GM18526 (cell line): ENCODE data around the gene ZNF169.
"Not testable (repeated sequence)": the region's sequence is repeated elsewhere in the genome, so short reads cannot be mapped to it uniquely, and the experiment has no call there.

Source experiments
- POLR2A ChIP-seq: IDR thresholded peaks from 3 replicates; pipeline ENCODE4 v1.6.1; 2011; ENCODE audit not compliant: insufficient read length; ENCODE audit errors: extremely low read depth

Gene ZNF169

DNA sequence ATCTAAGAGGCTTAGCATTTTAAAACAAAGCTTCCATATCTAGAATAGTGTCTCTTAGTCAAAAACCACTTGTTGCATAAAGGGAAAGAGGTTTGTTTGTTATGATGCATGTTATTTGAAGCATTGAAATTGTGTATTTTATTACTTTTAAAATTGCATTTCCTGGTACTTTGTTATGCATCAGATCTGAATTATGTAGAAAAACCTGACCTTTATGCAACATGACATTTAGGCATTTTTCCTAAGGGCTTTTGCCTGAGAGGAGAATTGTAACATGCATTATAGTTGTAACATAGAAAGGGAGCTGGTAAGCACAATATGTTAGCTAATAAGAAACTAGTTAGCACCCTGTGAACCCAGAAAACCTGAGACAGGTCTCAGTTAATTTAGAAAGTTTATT, 22.0 kb downstream of the ZNF169 start:
- no peak for TF ChIP-seq POLR2A

DNA sequence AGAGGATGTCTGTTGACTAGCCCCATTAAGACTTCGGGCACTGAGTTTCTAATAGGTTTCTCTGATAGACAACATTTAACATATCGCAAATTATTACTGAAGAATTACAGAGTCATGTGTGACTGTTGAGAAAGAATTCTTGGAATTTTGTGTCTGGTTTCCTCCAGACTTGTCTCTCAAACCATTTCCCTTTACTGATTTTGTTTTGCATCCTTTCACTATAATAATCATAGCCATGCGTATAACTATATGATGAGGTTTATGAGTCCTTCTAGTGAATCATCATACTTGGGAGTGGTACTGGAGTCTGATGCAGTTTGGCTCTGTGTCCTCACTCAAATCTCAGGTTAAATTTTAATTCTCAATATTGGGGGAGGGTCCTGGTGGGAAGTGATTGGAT, 27.0 kb downstream of the ZNF169 start:
- TF ChIP-seq POLR2A, result no peak

DNA sequence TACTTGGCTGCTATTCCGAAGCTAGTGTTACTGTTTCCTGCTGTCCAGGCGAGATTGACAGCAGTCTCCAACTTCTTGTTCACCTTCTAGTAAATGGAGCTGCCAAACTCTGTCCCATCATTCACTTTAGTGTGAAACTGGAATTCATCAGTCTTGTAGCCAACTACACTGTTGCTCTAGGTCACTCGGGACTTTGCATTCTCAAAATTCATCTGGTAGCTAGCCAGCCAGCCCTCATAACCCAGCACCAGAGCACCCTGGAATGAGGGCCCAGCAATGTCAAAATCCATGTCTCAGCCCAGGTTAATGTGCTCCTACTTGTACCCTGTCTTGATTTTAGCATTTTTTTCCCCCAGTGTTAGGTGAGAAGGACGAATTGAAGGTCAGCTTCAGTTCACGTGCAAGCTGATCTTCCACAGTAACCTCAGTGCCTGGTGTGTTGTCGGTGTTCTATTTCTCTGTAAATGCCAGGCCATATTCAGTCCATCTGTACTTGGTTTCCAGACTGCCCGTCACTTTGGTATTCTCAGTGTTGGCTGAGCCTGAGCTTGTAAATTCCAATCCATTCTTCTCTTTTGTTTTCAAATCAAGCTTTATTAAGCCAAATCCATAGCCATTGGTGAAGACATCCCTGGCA, 28.9 kb downstream of the ZNF169 start:
- TF ChIP-seq POLR2A, result no peak

DNA sequence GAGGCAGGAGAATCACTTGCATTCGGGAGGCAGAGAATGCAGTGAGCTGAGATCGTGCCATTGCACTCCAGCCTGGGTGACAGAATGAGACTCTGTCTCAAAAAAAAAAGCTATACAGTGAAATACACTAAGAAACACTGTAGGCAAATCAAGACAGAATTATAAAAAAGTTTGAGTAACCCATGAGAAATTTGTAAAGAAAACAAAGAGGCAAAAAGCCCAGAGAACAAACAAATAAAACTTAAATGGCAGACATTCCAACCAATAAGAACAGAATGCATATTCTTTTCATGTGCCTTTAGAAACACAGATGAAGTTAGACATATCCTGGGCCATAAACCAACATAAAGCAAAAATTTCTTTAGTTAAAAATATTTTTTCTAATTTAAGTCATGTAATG, 30.6 kb downstream of the ZNF169 start:
- no peak for TF ChIP-seq POLR2A

DNA sequence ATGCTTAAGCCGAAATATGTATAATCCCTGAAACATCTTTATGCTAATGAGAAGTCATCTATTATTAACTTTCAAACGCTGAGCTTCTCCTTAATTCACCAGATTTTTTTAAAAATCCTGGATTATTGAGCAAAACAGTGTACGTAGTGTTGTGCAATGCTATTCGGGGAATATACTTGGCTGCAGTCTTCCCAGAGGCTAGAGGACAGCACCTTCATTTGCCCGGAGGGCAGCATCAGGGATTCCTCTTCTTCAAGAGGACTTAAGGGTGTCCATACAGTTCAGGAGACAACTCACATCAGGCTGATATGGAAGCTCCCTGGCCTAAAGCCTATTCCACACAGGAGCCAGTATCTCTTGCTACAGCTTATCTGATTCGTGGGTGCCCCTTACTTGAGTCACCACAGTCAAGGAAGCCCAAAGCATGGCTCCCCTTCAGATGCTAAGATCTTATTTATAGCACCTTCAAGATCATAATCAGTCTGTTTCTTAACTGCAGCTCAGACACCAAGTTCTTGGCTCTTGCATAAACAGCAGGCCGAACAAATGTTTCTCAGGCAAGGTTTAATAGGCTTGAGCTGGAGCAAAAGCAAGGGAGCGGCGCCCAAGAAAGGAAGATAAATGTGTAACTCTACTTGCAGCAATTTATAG, 40.0 kb downstream of the ZNF169 start:
- TF ChIP-seq POLR2A, result no peak

DNA sequence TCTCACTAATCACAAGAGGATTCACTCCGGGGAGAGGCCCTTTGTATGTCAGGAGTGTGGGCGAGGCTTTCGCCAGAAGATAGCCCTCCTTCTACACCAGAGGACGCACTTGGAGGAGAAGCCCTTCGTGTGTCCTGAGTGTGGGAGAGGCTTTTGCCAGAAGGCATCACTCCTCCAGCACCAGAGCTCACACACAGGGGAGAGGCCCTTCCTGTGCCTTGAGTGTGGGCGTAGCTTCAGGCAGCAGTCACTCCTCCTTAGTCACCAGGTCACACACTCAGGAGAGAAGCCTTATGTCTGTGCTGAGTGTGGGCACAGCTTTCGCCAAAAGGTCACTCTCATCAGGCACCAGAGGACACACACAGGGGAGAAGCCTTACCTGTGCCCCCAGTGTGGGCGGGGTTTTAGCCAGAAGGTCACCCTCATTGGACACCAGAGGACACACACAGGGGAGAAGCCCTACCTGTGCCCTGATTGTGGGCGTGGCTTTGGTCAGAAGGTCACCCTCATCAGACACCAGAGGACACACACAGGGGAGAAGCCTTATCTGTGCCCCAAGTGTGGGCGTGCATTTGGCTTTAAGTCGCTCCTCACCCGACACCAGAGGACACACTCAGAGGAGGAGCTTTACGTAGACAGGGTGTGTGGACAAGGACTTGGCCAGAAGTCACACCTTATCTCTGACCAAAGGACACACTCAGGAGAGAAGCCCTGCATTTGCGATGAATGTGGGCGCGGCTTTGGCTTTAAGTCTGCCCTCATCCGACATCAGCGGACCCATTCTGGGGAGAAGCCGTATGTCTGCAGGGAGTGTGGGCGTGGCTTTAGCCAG, 41.6 kb downstream of the ZNF169 start:
- TF ChIP-seq POLR2A, result no peak

DNA sequence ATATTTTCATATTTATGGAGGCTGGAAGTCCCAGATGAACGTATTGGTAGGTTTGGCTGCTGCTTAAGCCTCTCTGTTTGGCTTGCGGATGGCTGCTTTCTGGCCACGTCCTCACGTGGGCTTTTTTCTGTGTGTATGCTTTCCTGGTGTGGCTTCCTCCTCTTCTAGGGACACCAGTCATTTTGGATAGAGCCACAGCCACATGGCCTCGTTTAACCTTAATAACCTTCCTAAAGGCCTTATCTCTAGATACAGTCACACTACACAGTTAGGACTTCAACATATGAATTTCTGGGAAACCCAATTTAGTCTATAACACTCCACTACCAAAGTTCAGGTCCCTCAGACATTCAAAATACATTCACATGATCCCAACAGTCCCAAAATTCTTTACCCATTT, 42.5 kb downstream of the ZNF169 start:
- TF ChIP-seq POLR2A, result no peak

DNA sequence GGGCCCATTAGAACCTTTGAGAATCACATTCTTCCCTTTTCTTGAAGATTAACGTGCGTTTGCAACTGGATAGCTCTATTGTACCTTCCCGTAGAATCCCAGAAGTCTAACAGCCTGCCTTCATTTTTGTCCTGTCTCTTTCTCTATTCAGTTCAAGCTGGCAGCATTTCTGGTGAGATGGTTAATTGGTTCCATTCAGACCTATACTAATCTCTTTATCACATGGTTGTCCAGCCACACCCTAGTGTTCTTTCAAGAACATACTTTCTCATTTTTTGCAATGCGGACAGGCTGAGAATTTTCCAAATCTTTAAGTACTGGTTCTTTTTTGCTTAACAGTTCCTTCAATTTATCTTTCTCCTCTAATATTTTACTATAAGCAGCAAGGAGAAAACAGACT, 43.3 kb downstream of the ZNF169 start:
- TF ChIP-seq POLR2A, result no peak

DNA sequence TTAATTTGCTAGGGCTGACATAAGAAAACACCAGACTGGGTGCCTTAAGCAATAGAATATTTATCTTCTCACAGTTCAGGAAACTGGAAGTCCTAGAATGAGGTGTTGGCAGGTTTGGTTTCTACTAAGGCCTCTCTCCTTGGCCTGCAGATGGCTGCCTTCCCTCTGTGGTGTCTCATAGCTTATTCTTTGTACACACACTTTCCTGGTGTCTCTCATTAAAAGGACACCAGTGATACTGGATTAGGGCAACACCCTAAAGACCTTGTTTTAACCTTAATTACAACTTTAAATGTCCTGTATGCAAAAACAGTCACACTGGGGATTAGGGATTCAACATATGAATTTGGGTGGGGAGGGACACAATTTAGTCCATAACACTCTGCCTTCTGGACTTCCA, 44.2 kb downstream of the ZNF169 start:
- no peak for TF ChIP-seq POLR2A

DNA sequence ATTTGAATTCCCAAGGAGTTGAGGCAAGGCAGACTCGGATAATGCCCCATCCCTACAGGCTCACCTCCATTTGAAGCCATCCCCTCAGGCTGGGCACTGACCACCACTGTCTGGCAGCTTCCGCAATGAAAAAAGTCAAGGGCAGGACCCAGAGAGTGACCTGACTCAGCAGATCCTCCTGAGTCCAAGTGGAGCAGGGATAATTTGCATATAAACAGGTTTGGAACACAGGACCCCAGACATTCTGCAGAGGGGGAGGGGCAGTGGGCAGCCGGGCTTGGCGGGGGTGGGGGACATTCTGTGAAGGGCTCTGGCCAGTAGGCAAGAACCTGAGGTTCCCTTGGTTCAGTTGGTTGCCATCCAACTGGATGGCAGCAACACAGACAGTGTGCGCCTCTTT, 69.4 kb downstream of the ZNF169 start, which contains the start of gene NUTM2F:
Gene NUTM2F (minus strand): TSS at position 101 of the 400 bp plus-strand sequence. CDS start 21 bp downstream, at position 80.
- not testable (repeated sequence) for TF ChIP-seq POLR2A
